Esophagus muscularis mucosa (tissue), 3 donors: ENCODE data around the gene SNUPN.

Source experiments
- CTCF ChIP-seq, 3 experiments: fragments of 200-600 bp in 2 of 3; fragments of 450-650 bp in 1 of 3; sonication (generic) in 2 of 3; IDR thresholded peaks; one replicate each; pipeline ENCODE4 v1.5.1; 2017 to 2019; ENCODE audit warnings: antibody characterized with exemption in 3 of 3, mild to moderate bottlenecking in 2 of 3, moderate library complexity in 1 of 3
- EP300 ChIP-seq: sonication (generic); formaldehyde crosslinking; IDR thresholded peaks from one replicate; pipeline ENCODE4 v1.6.1; 2017; ENCODE audit warnings: antibody characterized with exemption

GRCh38 chr15:75650908-75651809 lies 25.6 kb upstream of the SNUPN start:
- TF ChIP-seq CTCF (IDR thresholded peaks at IDR 0.05) (no peak), EP300 (no peak)
